Fibroblast of lung (primary cell): ENCODE data around the gene TMEM42. TPM values are rescaled to one million over a fixed set of nuclear protein-coding genes. Genes with fewer than 3 reads are reported as not detected.
A peak's percentile ranks its signal among the peaks of the same experiment; 100 is the strongest.

Source experiments
- DNase-seq, 2 donors: peaks; one replicate each; pipeline versions ENCODE4 v3.0.0 to v3.0.0-alpha.2; 2010; ENCODE audit warnings: low read depth in 2 of 2
- H2AFZ ChIP-seq: 2 replicates; pipeline ENCODE4 v1.5.1; 2012; ENCODE audit warnings: low read length, control low read depth, inconsistent platforms
- H3K27ac ChIP-seq: 2 replicates; pipeline ENCODE4 v1.5.1; 2011; ENCODE audit warnings: low read length, control low read depth; ENCODE audit not compliant: insufficient read depth
- H3K27me3 ChIP-seq: 2 replicates; pipeline ENCODE4 v1.5.1; 2011; ENCODE audit warnings: mild to moderate bottlenecking, low read length; ENCODE audit not compliant: control insufficient read depth, insufficient read depth
- H3K36me3 ChIP-seq: 2 replicates; pipeline ENCODE4 v1.5.1; 2011; ENCODE audit warnings: low read length; ENCODE audit not compliant: control insufficient read depth, insufficient read depth
- H3K4me1 ChIP-seq: 2 replicates; pipeline ENCODE4 v1.5.1; 2011; ENCODE audit warnings: low read length; ENCODE audit not compliant: control insufficient read depth, insufficient read depth; ENCODE audit errors: extremely low read depth
- H3K4me2 ChIP-seq: 2 replicates; pipeline ENCODE4 v1.5.1; 2011; ENCODE audit warnings: low read length, control low read depth; ENCODE audit not compliant: insufficient read depth; ENCODE audit errors: extremely low read depth
- H3K4me3 ChIP-seq, 4 experiments: fragments of 200-600 bp in 1 of 4; sonication (generic) in 1 of 4; replicated peaks in 1 of 4; 2 replicates each; pipeline ENCODE4 v1.5.1; 2011 to 2016; ENCODE audit warnings: low read length in 4 of 4, low read depth in 3 of 4, mild to moderate bottlenecking in 3 of 4, control low read depth in 2 of 4, inconsistent platforms in 1 of 4, mixed read lengths in 1 of 4; ENCODE audit not compliant: insufficient read depth in 1 of 4; ENCODE audit errors: control extremely low read depth in 1 of 4
- H3K79me2 ChIP-seq: 2 replicates; pipeline ENCODE4 v1.5.1; 2012; ENCODE audit warnings: mild to moderate bottlenecking, low read length, inconsistent platforms; ENCODE audit not compliant: control insufficient read depth, insufficient read depth
- H3K9ac ChIP-seq: 2 replicates; pipeline ENCODE4 v1.5.1; 2011; ENCODE audit warnings: mild to moderate bottlenecking, low read length, control low read depth; ENCODE audit not compliant: insufficient read depth
- H3K9me3 ChIP-seq: 2 replicates; pipeline ENCODE4 v1.5.1; 2012; ENCODE audit warnings: low read depth, low read length; ENCODE audit not compliant: control insufficient read depth, insufficient read depth
- H4K20me1 ChIP-seq: 2 replicates; pipeline ENCODE4 v1.5.1; 2011; ENCODE audit warnings: low read length; ENCODE audit not compliant: control insufficient read depth, insufficient read depth; ENCODE audit errors: extremely low read depth
- EZH2 ChIP-seq: IDR thresholded peaks from 2 replicates; pipeline ENCODE4 v1.5.1; 2012; ENCODE audit warnings: low read length, control low read depth, mild to moderate bottlenecking; ENCODE audit errors: missing control alignments
- polyA plus RNA-seq, 2 donors: library from polyadenylated mRNA; depleted of rRNA in 1 of 2; stranded (reverse) in 1 of 2; unstranded in 1 of 2; fragments of >200 nt; gene quantifications; 2 replicates each; pipeline ENCODE4 v1.2.1, GENCODE V29; 2011 to 2012; ENCODE audit warnings: missing spikeins in 1 of 2
- total RNA-seq: library from RNA; depleted of rRNA; stranded (reverse); fragments of >200 nt; gene quantifications from 2 replicates; pipeline ENCODE4 v1.2.1, GENCODE V29; 2014
- TF ChIP-seq, protein P1 (sequence below), 2 donors: IDR thresholded peaks in 1 of 2; conservative IDR thresholded peaks in 1 of 2; 1 replicate in 1 of 2; 2 replicates in 1 of 2; pipeline ENCODE4 v1.5.1; 2011 to 2012; ENCODE audit warnings: low read length in 2 of 2, control low read depth in 1 of 2, inconsistent platforms in 1 of 2, low read depth in 1 of 2, mild to moderate bottlenecking in 1 of 2

Gene TMEM42
- total and polyA plus RNA-seq, 2 donors (not counting 1 experiment from before 2014, with no cell fraction given), result 23.4 to 25.3 TPM

DNA sequence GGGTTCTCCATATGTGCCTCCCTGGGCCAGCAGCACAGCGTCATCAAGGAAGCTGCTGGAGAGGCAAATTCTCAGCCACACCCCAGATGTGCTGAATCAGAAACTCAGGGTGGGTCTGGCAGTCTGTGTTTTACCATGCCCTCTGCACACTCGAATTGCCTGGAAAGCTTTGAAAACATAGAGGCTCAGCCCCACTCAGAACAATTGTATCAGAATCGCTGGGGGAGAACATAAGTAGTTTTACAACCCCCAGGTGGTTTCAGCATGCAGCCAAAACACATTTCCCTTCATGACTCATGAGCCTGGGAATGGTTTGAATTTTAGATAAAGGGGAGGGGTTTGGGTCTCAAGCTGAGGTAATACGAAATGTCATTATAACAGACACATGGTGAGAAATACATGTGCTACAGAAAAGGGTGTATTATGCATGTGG, 22.3 kb downstream of the TMEM42 start:
- Histone ChIP-seq H3K79me2 (no peaks in the 10 kb centered on the region), H3K27me3 (no peaks in the 10 kb centered on the region), H3K9me3 (no peaks in the 10 kb centered on the region), H3K36me3 (no peaks in the 10 kb centered on the region), H4K20me1 (no peaks in the 10 kb centered on the region), H3K27ac (peak overlapping the region; percentile 69), H3K4me2 (peak overlapping the region; percentile 48), H3K4me1 (peaks cover 28% of the 10 kb centered on the region), H3K9ac (no peak overlapping the region), H3K4me3 (no peak overlapping the region), H2AFZ (no peak overlapping the region)
- DNase-seq, result peak; percentile 89 to 98
- TF ChIP-seq EZH2, result no peak
- TF ChIP-seq, protein P1, sequence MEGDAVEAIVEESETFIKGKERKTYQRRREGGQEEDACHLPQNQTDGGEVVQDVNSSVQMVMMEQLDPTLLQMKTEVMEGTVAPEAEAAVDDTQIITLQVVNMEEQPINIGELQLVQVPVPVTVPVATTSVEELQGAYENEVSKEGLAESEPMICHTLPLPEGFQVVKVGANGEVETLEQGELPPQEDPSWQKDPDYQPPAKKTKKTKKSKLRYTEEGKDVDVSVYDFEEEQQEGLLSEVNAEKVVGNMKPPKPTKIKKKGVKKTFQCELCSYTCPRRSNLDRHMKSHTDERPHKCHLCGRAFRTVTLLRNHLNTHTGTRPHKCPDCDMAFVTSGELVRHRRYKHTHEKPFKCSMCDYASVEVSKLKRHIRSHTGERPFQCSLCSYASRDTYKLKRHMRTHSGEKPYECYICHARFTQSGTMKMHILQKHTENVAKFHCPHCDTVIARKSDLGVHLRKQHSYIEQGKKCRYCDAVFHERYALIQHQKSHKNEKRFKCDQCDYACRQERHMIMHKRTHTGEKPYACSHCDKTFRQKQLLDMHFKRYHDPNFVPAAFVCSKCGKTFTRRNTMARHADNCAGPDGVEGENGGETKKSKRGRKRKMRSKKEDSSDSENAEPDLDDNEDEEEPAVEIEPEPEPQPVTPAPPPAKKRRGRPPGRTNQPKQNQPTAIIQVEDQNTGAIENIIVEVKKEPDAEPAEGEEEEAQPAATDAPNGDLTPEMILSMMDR (conservative IDR thresholded peaks at IDR 0.05 in 1 of 2, IDR thresholded peaks at IDR 0.05 in 1 of 2; ENCODE audit: low read depth in 1 of 2, low read length in 2 of 2), result no peak

DNA sequence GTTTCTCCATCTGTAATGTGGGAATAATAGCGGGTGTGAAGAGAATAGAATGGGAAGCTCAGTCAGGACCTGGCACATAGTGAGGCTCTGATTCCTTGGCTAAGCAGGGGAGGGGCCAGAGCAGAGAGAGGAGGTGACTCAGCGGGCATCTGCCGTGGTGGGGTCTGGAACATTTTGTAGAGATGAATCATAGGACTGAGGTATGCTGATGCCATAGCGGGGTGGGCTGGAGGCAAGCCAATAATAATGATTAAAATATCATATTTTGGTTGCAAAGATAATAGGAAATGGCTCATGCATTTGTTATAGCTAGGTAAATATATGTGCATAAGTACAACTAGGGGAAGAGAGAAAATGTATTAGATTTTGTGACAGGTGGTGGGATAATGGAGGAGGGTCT, 23.9 kb downstream of the TMEM42 start:
- H4K20me1 ChIP-seq, result no peaks in the 10 kb centered on the region

DNA sequence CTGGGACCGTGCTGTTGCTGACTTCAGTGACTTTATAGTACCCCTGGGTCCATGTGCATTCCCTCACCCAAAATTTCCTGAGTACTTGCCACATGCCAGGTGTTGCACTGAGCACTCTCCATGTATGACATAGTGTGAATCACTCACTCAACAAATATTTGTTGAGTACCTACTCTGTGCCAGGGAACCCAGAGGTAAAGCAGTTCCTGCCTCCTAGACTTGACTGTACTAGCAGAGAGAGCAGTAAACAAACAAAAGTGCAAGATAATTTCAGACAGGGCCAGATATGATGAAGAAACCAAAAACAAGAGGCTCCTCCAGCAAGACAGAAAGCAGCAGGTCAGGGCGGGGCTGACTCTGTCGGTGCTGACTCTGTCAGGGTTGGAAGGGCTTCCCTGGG, 24.8 kb downstream of the TMEM42 start:
- no peak for TF ChIP-seq EZH2
- TF ChIP-seq, protein P1 (conservative IDR thresholded peaks at IDR 0.05 in 1 of 2, IDR thresholded peaks at IDR 0.05 in 1 of 2; ENCODE audit: low read depth in 1 of 2, low read length in 2 of 2), result no peak
- Histone ChIP-seq H3K27ac (no peak overlapping the region), H3K9ac (no peak overlapping the region), H3K9me3 (no peaks in the 10 kb centered on the region), H2AFZ (no peak overlapping the region), H3K4me1 (peaks cover 28% of the 10 kb centered on the region), H3K79me2 (no peaks in the 10 kb centered on the region), H3K36me3 (no peaks in the 10 kb centered on the region), H4K20me1 (no peaks in the 10 kb centered on the region), H3K27me3 (no peaks in the 10 kb centered on the region), H3K4me3 (no peak overlapping the region), H3K4me2 (no peak overlapping the region)
- DNase-seq, result peak in 1 of 2 donors; percentile 28

More for the DNA sequence above, 23.9 kb downstream of the TMEM42 start:
- DNase-seq, result peak; percentile 95
- H3K4me1 ChIP-seq, result peaks cover 28% of the 10 kb centered on the region
- H3K27me3 ChIP-seq, result no peaks in the 10 kb centered on the region
- no peaks in the 10 kb centered on the region for H3K79me2 ChIP-seq
- TF ChIP-seq EZH2, result no peak
- TF ChIP-seq, protein P1 (conservative IDR thresholded peaks at IDR 0.05 in 1 of 2, IDR thresholded peaks at IDR 0.05 in 1 of 2; ENCODE audit: low read depth in 1 of 2, low read length in 2 of 2), result no peak
- H2AFZ ChIP-seq, result no peak overlapping the region
- no peak overlapping the region for H3K9ac ChIP-seq
- H3K27ac ChIP-seq, result peak overlapping the region; percentile 39
- no peaks in the 10 kb centered on the region for H3K36me3 ChIP-seq
- no peaks in the 10 kb centered on the region for H3K9me3 ChIP-seq
- H3K4me3 ChIP-seq, result no peak overlapping the region
- H3K4me2 ChIP-seq, result no peak overlapping the region
